IPS-20b (cell line): Measurements from ENCODE around the gene EEF1AKMT2.
"Not testable (repeated sequence)": the region's sequence is repeated elsewhere in the genome, so short reads cannot be mapped to it uniquely, and the experiment has no call there.

Experiments used
- H3K27ac ChIP-seq: one replicate; pipeline ENCODE4 v1.5.1; 2013; ENCODE audit warnings: low read length
- H3K27me3 ChIP-seq: 2 replicates; pipeline ENCODE4 v1.6.1; 2013; ENCODE audit warnings: mild to moderate bottlenecking, low read length, inconsistent platforms; ENCODE audit not compliant: insufficient read depth
- H3K36me3 ChIP-seq: 2 replicates; pipeline ENCODE4 v1.6.1; 2013; ENCODE audit warnings: low read depth, mild to moderate bottlenecking, inconsistent platforms, low read length, moderate library complexity; ENCODE audit not compliant: insufficient read depth
- H3K4me1 ChIP-seq: 2 replicates; pipeline ENCODE4 v1.6.1; 2013; ENCODE audit warnings: mild to moderate bottlenecking, control low read depth, inconsistent platforms, low read length, moderate library complexity; ENCODE audit not compliant: insufficient read depth
- H3K4me3 ChIP-seq: 2 replicates; pipeline ENCODE4 v1.5.1; 2013; ENCODE audit warnings: mild to moderate bottlenecking, low read length, inconsistent platforms
- H3K9ac ChIP-seq: 2 replicates; pipeline ENCODE4 v1.6.1; 2013; ENCODE audit warnings: low read depth, mild to moderate bottlenecking, inconsistent platforms, low read length, moderate library complexity
- H3K9me3 ChIP-seq: 2 replicates; pipeline ENCODE4 v1.6.1; 2013; ENCODE audit warnings: mild to moderate bottlenecking, low read depth, low read length, inconsistent platforms; ENCODE audit not compliant: insufficient read depth

EEF1AKMT2 gene

DNA sequence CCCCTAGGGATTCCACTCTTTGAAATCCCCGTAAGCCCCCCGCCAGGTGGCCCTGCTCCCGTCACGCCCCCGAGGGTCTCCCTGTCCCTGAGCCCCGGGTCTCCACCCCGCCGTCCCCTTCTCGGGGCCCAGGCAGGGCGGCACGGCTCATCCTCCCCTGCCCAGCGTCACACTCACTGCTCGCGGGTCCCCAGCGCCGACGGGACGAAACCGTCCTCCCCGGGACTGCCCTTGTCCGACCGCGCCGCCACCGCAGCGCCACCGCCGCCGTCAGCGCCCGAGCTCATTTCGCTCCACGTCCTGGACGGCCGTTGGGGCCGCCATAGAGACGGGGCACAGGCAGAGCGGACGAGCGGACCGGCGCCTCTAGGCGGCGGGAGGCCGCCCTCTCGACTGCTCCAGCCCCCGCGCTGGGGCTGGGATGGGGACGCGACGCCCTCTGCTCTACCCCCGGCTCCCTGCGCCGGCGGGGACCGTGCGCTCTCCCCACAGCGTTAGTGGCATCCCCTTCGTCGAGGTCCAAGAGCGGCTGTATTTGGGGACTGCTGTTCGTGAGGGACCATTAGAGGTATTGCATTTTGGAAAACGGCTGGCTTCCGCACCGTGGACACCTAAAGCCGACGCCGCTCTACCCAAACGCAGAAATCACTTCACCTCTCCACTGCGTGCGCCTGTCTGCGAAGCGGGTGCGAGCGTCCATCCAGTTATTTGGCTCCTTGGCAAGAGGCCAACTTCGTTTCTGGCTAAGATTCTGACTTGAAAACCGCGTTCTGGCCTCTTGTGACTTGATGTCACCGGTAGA is at the start of gene EEF1AKMT2:
TSS of gene EEF1AKMT2 (minus strand) at position 341 of the 802 bp plus-strand sequence. CDS start at position 287, 54 bp downstream.
- H3K9ac ChIP-seq = peak within 1 kb of the TSS; percentile 80
- peak within 1 kb of the TSS; percentile 35 for H3K27ac ChIP-seq
- H3K27me3 ChIP-seq = peaks cover 4% of the 10 kb centered on the region; the same call in 1 of the 2 replicates
- H3K36me3 ChIP-seq = peaks cover 24% of the 10 kb centered on the region
- no peaks in the 10 kb centered on the region for H3K9me3 ChIP-seq
- H3K4me3 ChIP-seq = peak within 1 kb of the TSS; percentile 87
- H3K4me1 ChIP-seq = no peaks in the 10 kb centered on the region

DNA sequence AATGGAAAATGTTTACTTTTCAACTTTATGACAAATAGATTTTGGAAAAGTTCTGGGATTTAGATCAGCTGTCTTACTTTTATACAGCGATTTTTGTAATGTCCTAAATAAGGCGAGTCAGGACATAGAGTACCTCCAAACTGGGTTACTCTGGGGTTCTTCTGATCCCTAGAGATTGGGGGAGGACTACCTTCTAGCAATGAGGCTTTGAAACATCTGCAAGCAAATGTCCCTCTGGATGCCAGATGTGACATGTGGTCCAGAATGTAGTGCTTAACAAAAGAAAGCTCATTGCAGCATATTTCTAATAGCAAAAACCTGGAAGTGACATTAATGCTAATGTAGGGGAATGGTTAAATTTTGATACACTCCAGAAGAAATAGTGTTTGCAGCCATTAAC is 46.0 kb upstream of the EEF1AKMT2 start:
- Histone ChIP-seq H3K9me3 (no peaks in the 10 kb centered on the region), H3K27ac (no peak overlapping the region), H3K4me3 (no peak overlapping the region), H3K36me3 (peaks cover 36% of the 10 kb centered on the region), H3K4me1 (no peaks in the 10 kb centered on the region), H3K9ac (no peak overlapping the region), H3K27me3 (no peaks in the 10 kb centered on the region)

DNA sequence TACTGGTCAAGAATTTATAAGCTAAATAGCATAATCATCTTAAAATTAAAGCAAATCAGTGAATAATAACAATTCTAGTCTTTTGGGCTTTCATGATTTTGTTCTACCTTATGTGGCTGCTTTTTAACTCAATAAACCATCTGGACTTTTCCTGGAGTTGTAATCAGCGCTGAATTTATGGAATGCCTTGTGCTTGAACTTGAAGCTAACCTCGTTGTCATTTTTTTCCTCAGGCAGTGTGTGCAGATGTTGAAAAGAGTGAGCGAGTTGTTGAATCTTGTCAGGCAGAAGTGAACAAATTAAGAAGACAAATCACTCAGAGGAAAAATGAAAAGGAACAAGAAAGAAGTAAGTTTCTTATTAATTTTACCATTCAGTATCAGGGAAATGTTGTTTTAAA is 39.4 kb upstream of the EEF1AKMT2 start:
- Histone ChIP-seq H3K9me3 (no peaks in the 10 kb centered on the region), H3K4me3 (no peak overlapping the region), H3K36me3 (peaks cover 90% of the 10 kb centered on the region), H3K9ac (no peak overlapping the region), H3K27me3 (no peaks in the 10 kb centered on the region), H3K4me1 (no peaks in the 10 kb centered on the region), H3K27ac (no peak overlapping the region)

DNA sequence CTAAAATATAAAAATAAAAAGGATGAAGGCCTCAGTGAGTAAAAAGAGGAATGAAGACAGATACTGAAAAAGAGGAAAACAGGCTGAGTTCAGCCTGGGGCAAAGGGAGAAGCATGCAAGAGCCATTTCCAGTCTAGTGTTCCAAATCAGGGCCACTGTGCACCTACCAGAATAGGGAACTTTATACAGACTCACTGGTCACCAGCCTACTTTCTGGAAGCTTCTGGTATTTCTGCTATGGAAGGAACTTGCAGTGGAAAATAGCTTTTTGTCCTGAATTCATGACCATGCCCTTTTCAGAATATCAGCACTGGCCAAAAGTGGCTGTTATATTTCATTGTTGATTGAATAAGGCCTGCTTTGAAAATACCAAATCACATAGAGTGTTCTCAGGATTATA is 38.8 kb upstream of the EEF1AKMT2 start:
- H3K4me3 ChIP-seq = no peak overlapping the region
- H3K4me1 ChIP-seq = no peaks in the 10 kb centered on the region
- no peak overlapping the region for H3K27ac ChIP-seq
- no peaks in the 10 kb centered on the region for H3K9me3 ChIP-seq
- no peak overlapping the region for H3K9ac ChIP-seq
- H3K36me3 ChIP-seq = peaks cover 88% of the 10 kb centered on the region
- H3K27me3 ChIP-seq = no peaks in the 10 kb centered on the region

DNA sequence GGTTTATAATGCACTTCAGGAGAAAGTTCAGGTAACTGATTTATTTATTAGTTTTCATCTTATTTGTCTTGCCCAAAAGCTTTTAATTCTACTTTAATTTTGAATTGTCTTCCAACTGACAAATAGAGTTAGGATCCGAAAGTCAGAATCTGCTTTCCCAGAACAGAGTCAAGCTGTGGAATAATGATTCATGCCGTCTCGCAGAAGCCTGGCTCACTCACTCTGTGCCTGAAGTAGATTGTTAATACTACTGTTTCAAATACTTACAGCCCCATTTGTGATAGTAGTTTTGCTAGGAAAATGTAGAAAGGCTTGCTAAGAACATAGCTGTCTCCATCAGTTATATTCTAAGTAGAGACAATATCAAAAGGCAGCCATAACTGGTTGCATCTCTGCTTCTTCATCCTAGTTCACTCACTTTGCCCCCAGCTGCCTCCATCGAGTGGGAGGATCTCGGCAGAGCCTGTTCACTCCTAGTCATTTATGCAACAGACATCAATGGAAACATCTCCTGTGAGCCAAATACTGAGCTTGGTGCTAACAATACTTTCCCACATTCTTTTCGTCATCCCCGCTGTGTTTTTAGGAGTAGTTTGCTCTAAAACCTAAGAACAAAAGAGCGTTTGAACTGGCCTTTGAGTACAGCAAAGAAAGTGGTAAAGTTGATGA is 37.9 kb upstream of the EEF1AKMT2 start:
- Histone ChIP-seq H3K36me3 (peaks cover 79% of the 10 kb centered on the region), H3K9ac (no peak overlapping the region), H3K4me3 (no peak overlapping the region), H3K27me3 (no peaks in the 10 kb centered on the region), H3K9me3 (no peaks in the 10 kb centered on the region), H3K4me1 (no peaks in the 10 kb centered on the region), H3K27ac (no peak overlapping the region)

DNA sequence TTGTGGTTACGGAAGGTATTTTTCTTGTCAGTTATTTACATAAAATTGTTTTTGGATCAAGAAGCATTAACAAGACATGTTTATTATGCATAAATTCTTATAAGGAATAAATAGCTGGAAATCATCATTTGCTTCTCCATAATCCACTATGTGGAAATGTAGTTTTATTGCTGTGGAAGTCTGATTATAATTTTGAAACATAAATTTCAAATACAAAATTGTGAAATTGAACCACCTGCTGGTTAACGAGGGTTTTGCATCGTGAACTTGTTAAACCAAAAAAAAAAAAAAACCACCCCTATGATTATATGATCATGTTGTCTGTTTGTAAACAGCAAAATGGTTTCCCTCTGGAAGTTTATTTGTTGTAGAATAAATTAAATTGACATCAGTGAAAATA is 35.8 kb upstream of the EEF1AKMT2 start:
- Histone ChIP-seq H3K36me3 (peaks cover 63% of the 10 kb centered on the region), H3K9ac (no peak overlapping the region), H3K27ac (no peak overlapping the region), H3K27me3 (no peaks in the 10 kb centered on the region), H3K9me3 (no peaks in the 10 kb centered on the region), H3K4me1 (no peaks in the 10 kb centered on the region), H3K4me3 (no peak overlapping the region)

DNA sequence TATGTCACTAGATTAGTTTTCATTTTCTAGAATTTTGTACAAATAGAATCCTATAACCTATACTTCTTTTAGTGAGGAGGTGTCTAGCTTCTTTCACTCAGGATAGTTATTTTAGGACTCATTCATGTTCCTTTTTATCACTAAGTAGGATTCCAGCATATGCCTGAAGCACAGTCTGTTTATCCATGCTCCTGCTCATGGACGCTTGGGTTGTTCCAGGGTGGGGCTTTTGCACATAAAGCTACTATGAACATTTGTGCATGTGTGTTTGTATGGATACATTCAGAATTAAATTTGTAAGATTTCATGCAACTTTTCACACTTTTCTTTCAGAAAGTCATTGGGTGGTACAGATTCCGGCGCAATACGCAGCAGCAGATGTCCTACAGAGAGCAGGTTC is 34.6 kb upstream of the EEF1AKMT2 start:
- Histone ChIP-seq H3K4me3 (no peak overlapping the region), H3K36me3 (peaks cover 58% of the 10 kb centered on the region), H3K9ac (no peak overlapping the region), H3K9me3 (no peaks in the 10 kb centered on the region), H3K27ac (no peak overlapping the region), H3K27me3 (no peaks in the 10 kb centered on the region), H3K4me1 (no peaks in the 10 kb centered on the region)

DNA sequence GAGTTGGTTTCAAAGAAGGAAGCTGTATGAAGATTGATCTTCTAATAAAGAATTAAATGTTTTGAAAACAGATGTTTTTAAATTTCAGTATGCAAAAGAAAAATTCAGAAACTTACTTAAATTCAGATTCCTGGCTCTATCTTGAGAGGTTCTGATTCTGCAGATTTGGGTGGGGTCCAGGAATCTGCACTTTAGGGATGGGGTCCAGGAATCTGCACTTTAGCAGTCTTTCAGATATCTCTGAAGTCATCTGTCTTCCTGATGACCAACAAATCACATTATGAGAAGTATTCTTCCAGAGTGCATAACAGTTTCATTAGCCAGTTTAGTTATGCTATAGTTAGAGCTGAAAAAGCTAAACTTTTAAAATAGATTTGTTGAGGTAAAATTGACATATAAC is 34.0 kb upstream of the EEF1AKMT2 start:
- H3K27ac ChIP-seq = no peak overlapping the region
- H3K9ac ChIP-seq = no peak overlapping the region
- H3K9me3 ChIP-seq = no peaks in the 10 kb centered on the region
- no peaks in the 10 kb centered on the region for H3K4me1 ChIP-seq
- H3K27me3 ChIP-seq = no peaks in the 10 kb centered on the region
- H3K36me3 ChIP-seq = peaks cover 53% of the 10 kb centered on the region
- no peak overlapping the region for H3K4me3 ChIP-seq

DNA sequence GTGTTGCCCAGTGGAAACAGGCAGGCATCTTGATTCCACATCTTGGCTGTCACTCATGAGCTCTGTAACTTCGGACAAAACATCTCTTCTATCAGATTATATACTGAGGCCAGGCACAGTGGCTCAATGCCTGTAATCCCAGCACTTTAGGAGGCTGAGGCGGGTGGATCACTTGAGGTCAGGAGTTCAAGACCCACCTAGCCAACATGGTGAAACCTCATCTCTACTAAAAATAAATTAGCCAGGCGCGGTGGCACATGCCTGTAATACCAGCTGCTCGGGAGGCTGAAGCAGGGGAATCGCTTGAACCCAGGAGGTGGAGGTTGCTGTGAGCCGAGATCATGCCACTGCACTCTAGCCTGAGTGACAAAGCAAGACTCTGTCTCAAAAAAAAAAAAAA is 33.2 kb upstream of the EEF1AKMT2 start:
- H3K27me3 ChIP-seq, H3K27ac ChIP-seq, H3K9ac ChIP-seq, H3K4me1 ChIP-seq, H3K4me3 ChIP-seq, H3K9me3 ChIP-seq: not testable (repeated sequence)
- peaks cover 48% of the 10 kb centered on the region for H3K36me3 ChIP-seq

DNA sequence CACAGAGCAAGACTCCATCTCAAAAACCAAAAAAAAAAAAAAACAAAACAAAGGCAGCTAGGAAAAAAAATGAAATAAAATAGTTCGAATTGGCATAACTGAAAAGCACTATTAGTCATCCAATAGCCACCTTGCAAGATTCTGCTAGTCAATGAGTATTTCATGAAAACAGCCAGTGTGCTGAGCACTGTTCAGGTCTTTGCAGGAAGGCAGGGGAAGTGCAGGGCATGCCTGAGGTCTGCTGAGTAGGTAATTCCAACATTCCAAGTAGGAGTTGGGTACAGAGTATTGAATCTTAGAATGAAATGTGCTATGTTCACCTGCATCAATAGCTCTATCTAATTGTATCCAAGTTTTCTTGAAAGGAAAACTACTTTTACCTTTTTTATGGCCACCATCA is 32.8 kb upstream of the EEF1AKMT2 start:
- H3K4me1 ChIP-seq = no peaks in the 10 kb centered on the region
- H3K27ac ChIP-seq = no peak overlapping the region
- peaks cover 47% of the 10 kb centered on the region for H3K36me3 ChIP-seq

DNA sequence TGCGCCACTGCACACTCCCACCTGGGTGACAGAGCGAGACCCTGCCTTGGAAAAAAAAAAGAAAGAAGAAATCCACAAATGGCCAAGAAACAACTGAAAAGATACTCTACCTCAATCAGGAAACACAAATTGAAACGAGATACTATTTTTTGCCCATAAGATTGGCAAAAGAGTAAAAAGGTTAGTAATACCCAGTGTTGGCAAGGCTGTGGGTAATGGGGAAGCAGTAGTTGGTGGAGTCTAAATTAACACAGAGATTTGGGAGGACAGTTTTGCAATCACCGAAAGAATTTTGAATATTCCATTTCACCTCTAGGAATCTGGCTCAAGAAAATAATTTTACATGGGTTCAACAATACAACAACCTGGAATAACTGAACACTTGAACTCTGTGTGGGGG is 29.8 kb upstream of the EEF1AKMT2 start:
- no peaks in the 10 kb centered on the region for H3K27me3 ChIP-seq
- H3K9me3 ChIP-seq = no peaks in the 10 kb centered on the region
- H3K9ac ChIP-seq = no peak overlapping the region
- no peak overlapping the region for H3K4me3 ChIP-seq
- peaks cover 41% of the 10 kb centered on the region for H3K36me3 ChIP-seq
- H3K27ac ChIP-seq = no peak overlapping the region
- H3K4me1 ChIP-seq = no peaks in the 10 kb centered on the region

More for the DNA sequence above, 32.8 kb upstream of the EEF1AKMT2 start:
- Histone ChIP-seq H3K4me3 (no peak overlapping the region), H3K9ac (no peak overlapping the region), H3K27me3 (no peaks in the 10 kb centered on the region), H3K9me3 (no peaks in the 10 kb centered on the region)

DNA sequence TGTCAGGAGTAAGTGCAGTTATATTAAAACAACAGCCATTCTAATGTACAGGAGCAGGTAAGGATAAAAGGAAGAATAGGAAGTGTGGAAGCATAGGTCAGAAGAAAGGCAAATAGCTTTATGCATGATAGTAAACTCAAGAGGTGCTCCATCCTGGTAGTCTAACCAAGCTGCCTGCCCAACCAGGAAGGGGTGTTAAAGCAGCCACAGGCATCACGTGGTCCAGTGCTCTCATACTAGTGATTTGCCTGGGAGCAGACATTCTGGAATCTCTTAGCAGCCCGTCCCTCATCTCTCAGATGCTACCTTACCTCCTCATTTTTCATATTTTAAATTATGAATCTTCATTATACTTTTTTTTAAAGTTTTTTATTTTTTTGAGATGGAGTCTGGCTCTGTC is 28.4 kb upstream of the EEF1AKMT2 start:
- no peak overlapping the region for H3K27ac ChIP-seq

More for the DNA sequence above, 28.4 kb upstream of the EEF1AKMT2 start:
- Histone ChIP-seq H3K4me3 (no peak overlapping the region), H3K36me3 (peaks cover 33% of the 10 kb centered on the region), H3K9me3 (no peaks in the 10 kb centered on the region), H3K4me1 (no peaks in the 10 kb centered on the region), H3K9ac (no peak overlapping the region), H3K27me3 (no peaks in the 10 kb centered on the region)
